Gastroesophageal sphincter (tissue), 3 donors: ENCODE data around the gene TNK2.

Experiments
- CTCF ChIP-seq, 4 experiments: fragments of 200-600 bp in 2 of 4; fragments of 450-650 bp in 2 of 4; sonication (generic) in 1 of 4; IDR thresholded peaks; one replicate each; pipeline ENCODE4 v1.5.1; 2017 to 2019; ENCODE audit warnings: antibody characterized with exemption in 4 of 4, mild to moderate bottlenecking in 2 of 4, moderate library complexity in 2 of 4
- POLR2A ChIP-seq, 2 donors: fragments of 450-650 bp; IDR thresholded peaks; one replicate each; pipeline ENCODE4 v1.6.1; 2017; ENCODE audit warnings: antibody characterized with exemption in 2 of 2, mild to moderate bottlenecking in 2 of 2, moderate library complexity in 1 of 2
- POLR2AphosphoS5 ChIP-seq: sonication (generic); formaldehyde crosslinking; IDR thresholded peaks from one replicate; pipeline ENCODE4 v1.6.1; 2017; ENCODE audit warnings: antibody characterized with exemption

GRCh38 chr3:195820186-195820585, 88.2 kb downstream of the TNK2 start:
- TF ChIP-seq POLR2A (IDR thresholded peaks at IDR 0.05) (no peak), POLR2AphosphoS5 (no peak), CTCF (IDR thresholded peaks at IDR 0.05) (no peak)
